ENCODE measurements around the gene MRPL36. TPM values are rescaled to one million over a fixed set of nuclear protein-coding genes. Genes with fewer than 3 reads are reported as not detected.

MRPL36 gene
- total and polyA plus RNA-seq, 9 of the 15 experiments (the other 6 are each of a cell fraction or from before 2014, with no cell fraction given), result 78.3 to 557 (median 124) TPM

DNA sequence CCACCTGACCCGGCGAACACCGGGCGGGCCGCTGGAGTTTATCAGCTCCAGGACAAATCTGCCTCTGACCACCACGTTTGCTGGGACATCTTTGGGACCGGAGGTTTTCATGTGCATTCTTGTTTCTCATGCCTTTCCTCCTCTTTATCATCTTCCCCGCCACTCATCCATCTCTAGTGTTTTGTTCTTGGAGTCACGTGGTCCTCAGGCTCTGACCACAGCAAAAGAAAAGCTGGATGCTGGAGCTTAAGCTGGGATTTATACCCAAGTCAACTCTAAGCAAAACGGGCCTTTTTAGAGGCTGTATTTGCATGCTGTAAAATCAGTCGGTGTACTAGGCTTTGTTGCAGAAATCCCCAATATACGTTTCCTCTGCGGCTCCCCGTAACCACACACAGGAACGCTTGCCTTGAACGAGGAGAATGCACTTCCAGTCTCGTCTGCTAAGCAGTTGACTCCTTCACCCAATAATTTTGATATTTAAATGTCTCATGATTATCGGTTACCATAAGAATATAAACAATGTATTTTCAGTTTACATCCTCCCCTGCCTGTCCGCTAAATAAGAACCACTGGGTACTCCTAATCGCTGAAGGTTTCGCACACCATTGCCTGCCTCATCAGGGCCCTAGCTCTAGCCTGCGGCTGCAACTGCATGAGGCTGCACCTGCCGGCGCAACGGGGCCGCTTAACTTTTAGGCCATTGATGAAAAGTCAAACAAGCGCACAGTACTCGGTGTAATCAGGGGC lies 1.0 kb upstream of the MRPL36 start:
- Histone ChIP-seq H3K9ac (ENCODE audit: insufficient read depth in 1 of 2, low read depth in 2 of 2, low read length in 2 of 2) (peak overlapping the region; percentile 98 to 99), H3K4me2 (ENCODE audit: insufficient read depth, low read length) (peak overlapping the region; percentile 95), H4K20me1 (replicated peaks; ENCODE audit: control insufficient read depth, insufficient read depth, low read length) (peaks cover 4% of the 10 kb centered on the region; the same call in 1 of the 2 replicates), H2AFZ (ENCODE audit: low read depth, low read length) (peak overlapping the region; percentile 95), H3K4me1 (replicated peaks in 1 of 2; ENCODE audit: control insufficient read depth in 2 of 2, insufficient read depth in 2 of 2, low read length in 2 of 2) (peaks cover 5 to 42% of the 10 kb centered on the region in 2 experiments; a peak in 3 of 5 replicates), H3K79me2 (ENCODE audit: control insufficient read depth, insufficient read depth, low read length) (peaks cover 82% of the 10 kb centered on the region), H3K9me1 (ENCODE audit: control insufficient read depth, insufficient read depth, low read length) (no peaks in the 10 kb centered on the region), H3K27ac (ENCODE audit: extremely low read depth, low read depth, low read length) (peak overlapping the region; percentile 98), H3K4me3 (peak overlapping the region; percentile 99), H3K27me3 (ENCODE audit: control insufficient read depth in 2 of 2, insufficient read depth in 2 of 2, low read length in 2 of 2) (no peaks in the 10 kb centered on the region), H3K36me3 (ENCODE audit: control insufficient read depth, insufficient read depth, low read length) (peaks cover 67% of the 10 kb centered on the region), H3K9me3 (replicated peaks; ENCODE audit: control insufficient read depth, insufficient read depth, low read depth, low read length) (no peaks in the 10 kb centered on the region)
- FAIRE-seq (peak; percentile 54), DNase-seq (ENCODE audit: extremely low read depth in 1 of 4, low spot score in 3 of 4) (no peak), ATAC-seq (peak; percentile 59)
- CTCF ChIA-PET (ENCODE audit: low intra/inter-chr PET ratio), result no interaction called here
- POLR2A ChIA-PET, result interaction anchor here (1.4 to 2.2 kb wide), 3 partner anchors 8 to 38 kb away, joined by 4 to 7 read pairs (median 4); no protein-coding TSS in a partner anchor
- 2% methylated on average over 28 of the region's 28 CpGs for WGBS (ENCODE audit: insufficient coverage, low coverage, missing lambda C conversion rate)
- in situ Hi-C loops (cut with MboI), result no loop called here
- BruUV-seq (replicated peaks), result no TSS peak
- intact Hi-C loops (cut with micrococcal nuclease), result no loop called here
- TF ChIP-seq, protein P1, sequence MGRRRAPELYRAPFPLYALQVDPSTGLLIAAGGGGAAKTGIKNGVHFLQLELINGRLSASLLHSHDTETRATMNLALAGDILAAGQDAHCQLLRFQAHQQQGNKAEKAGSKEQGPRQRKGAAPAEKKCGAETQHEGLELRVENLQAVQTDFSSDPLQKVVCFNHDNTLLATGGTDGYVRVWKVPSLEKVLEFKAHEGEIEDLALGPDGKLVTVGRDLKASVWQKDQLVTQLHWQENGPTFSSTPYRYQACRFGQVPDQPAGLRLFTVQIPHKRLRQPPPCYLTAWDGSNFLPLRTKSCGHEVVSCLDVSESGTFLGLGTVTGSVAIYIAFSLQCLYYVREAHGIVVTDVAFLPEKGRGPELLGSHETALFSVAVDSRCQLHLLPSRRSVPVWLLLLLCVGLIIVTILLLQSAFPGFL (CRISPR knock-in tag; IDR thresholded peaks at IDR 0.05), result peak; percentile 45; the same call in 1 of the 2 replicates
- TF ChIP-seq ARNT (IDR thresholded peaks at IDR 0.05), result 0 out of 4 replicates have a peak, but pooled peaks of 1 of the 2 experiments have one; percentile 54
- TF ChIP-seq, protein P2, sequence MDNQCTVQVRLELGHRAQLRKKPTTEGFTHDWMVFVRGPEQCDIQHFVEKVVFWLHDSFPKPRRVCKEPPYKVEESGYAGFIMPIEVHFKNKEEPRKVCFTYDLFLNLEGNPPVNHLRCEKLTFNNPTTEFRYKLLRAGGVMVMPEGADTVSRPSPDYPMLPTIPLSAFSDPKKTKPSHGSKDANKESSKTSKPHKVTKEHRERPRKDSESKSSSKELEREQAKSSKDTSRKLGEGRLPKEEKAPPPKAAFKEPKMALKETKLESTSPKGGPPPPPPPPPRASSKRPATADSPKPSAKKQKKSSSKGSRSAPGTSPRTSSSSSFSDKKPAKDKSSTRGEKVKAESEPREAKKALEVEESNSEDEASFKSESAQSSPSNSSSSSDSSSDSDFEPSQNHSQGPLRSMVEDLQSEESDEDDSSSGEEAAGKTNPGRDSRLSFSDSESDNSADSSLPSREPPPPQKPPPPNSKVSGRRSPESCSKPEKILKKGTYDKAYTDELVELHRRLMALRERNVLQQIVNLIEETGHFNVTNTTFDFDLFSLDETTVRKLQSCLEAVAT (IDR thresholded peaks at IDR 0.05), result peak in 1 of 2 experiments; percentile 7; a peak in 1 of 4 replicates
- TF ChIP-seq, protein P3, sequence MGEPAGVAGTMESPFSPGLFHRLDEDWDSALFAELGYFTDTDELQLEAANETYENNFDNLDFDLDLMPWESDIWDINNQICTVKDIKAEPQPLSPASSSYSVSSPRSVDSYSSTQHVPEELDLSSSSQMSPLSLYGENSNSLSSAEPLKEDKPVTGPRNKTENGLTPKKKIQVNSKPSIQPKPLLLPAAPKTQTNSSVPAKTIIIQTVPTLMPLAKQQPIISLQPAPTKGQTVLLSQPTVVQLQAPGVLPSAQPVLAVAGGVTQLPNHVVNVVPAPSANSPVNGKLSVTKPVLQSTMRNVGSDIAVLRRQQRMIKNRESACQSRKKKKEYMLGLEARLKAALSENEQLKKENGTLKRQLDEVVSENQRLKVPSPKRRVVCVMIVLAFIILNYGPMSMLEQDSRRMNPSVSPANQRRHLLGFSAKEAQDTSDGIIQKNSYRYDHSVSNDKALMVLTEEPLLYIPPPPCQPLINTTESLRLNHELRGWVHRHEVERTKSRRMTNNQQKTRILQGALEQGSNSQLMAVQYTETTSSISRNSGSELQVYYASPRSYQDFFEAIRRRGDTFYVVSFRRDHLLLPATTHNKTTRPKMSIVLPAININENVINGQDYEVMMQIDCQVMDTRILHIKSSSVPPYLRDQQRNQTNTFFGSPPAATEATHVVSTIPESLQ (CRISPR knock-in tag; IDR thresholded peaks at IDR 0.05), result 0 out of 2 replicates have a peak, but pooled peaks have one; percentile 16
- TF ChIP-seq, protein P4, sequence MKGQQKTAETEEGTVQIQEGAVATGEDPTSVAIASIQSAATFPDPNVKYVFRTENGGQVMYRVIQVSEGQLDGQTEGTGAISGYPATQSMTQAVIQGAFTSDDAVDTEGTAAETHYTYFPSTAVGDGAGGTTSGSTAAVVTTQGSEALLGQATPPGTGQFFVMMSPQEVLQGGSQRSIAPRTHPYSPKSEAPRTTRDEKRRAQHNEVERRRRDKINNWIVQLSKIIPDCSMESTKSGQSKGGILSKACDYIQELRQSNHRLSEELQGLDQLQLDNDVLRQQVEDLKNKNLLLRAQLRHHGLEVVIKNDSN (CRISPR knock-in tag; IDR thresholded peaks at IDR 0.05), result peak; percentile 85
- TF ChIP-seq, protein P5, sequence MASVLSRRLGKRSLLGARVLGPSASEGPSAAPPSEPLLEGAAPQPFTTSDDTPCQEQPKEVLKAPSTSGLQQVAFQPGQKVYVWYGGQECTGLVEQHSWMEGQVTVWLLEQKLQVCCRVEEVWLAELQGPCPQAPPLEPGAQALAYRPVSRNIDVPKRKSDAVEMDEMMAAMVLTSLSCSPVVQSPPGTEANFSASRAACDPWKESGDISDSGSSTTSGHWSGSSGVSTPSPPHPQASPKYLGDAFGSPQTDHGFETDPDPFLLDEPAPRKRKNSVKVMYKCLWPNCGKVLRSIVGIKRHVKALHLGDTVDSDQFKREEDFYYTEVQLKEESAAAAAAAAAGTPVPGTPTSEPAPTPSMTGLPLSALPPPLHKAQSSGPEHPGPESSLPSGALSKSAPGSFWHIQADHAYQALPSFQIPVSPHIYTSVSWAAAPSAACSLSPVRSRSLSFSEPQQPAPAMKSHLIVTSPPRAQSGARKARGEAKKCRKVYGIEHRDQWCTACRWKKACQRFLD (CRISPR knock-in tag; IDR thresholded peaks at IDR 0.05), result peak; percentile 32; the same call in 1 of the 2 replicates
- TF ChIP-seq, protein P6, sequence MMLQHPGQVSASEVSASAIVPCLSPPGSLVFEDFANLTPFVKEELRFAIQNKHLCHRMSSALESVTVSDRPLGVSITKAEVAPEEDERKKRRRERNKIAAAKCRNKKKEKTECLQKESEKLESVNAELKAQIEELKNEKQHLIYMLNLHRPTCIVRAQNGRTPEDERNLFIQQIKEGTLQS (IDR thresholded peaks at IDR 0.05), result no peak
- TF ChIP-seq, protein P6 (CRISPR knock-in tag; conservative IDR thresholded peaks at IDR 0.05), result 0 out of 2 replicates have a peak, but pooled peaks have one; percentile 1
- TF ChIP-seq ZNF695 (CRISPR knock-in tag; IDR thresholded peaks at IDR 0.05), result 0 out of 2 replicates have a peak, but pooled peaks have one; percentile 23
- no peak for TF ChIP-seq CREB1 (IDR thresholded peaks at IDR 0.05)
- no peak for TF ChIP-seq CREB1 (CRISPR knock-in tag; IDR thresholded peaks at IDR 0.05)

Measured in K562 (cell line).